Right ventricle myocardium inferior (tissue), 1 donor: ENCODE measurements around the gene ARL2BP. TPM values are rescaled to one million over a fixed set of nuclear protein-coding genes. Genes with fewer than 3 reads are reported as not detected.
A peak's percentile ranks its signal among the peaks of the same experiment; 100 is the strongest.

ENCODE experiments used
- ATAC-seq: fragments of 200-7000 bp; cut with Tn5 transposase; one replicate; pipeline ENCODE4 v1.9.1; 2020; ENCODE audit warnings: mild to moderate bottlenecking, moderate library complexity
- DNase-seq: peaks from one replicate; pipeline ENCODE4 v3.0.0; 2021; ENCODE audit errors: missing footprints
- intact Hi-C: fragments of 100-400 bp; cut with DNase I; formaldehyde crosslinking; loops from one replicate; pipeline ENCODE4 v1.11.0; 2022
- total RNA-seq: library from RNA; stranded (reverse); fragmentation: NEBNext Ultra II Directional; extraction: Animal tissue kit (Norgen Biotek cat#: 25700); gene quantifications from one replicate; pipeline ENCODE4 v1.2.1, GENCODE V29; 2021
- donor health status: DM: no; HTN: yes; CAD: no; lungs with severe emphysema.

Gene ARL2BP
- total RNA-seq, 1 donor from 2014 or later = 64.1 TPM

DNA sequence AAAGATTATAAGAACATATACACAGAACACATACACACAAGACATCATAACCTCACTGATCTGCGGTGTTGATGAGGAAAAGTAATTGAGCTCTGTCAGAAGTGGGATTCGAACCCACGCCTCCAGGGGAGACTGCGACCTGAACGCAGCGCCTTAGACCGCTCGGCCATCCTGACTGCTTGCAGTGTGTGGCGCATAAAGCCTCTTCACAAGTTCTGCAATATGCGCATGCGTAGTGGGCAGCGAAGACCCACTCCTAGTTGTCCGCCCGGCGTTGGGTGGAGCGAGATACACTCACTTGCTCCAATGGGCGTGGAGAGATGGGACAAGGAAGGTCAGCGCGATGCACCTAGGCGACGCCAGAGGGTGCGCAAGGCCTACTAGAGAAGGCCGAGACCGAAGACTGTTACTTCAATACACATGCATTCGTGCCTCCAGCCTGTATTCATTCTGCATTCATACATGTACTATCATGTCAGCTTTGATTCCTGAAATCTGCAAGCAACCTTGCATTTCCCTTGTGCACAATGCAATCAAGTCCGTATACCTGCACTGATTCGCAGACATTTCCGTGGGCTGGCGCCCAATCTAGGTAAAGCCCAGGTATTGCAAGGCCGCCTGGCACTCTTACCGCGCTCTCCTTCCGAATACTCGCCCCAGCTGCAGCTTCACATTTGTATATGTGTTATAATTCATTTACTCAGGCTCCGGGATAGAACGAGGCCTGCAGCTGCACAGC, 55.5 kb downstream of the ARL2BP start:
- peak; percentile 97 for ATAC-seq
- peak; percentile 99 for DNase-seq
- intact Hi-C loops = loop anchor here (1.0 to 5.0 kb wide), 3 partner anchors 117 to 237 kb away; partner anchors contain the start of gene CCDC102A

GRCh38 chr16:57301126-57301817, 56.2 kb downstream of the ARL2BP start:
- DNase-seq (no peak), ATAC-seq (no peak)
- intact Hi-C loops = loop anchor here (2.0 to 5.0 kb wide), 2 partner anchors 218 to 236 kb away; partner anchors contain the start of gene CCDC102A

Other genes with a start within 250 kb of the ARL2BP start
- gene CPNE2, start 152.7 kb upstream of the ARL2BP start, total RNA-seq = 14.6 TPM
- 54.2 TPM for gene PSME3IP1, start 59.2 kb upstream of the ARL2BP start, total RNA-seq
- 13.8 TPM for gene RSPRY1, start 58.9 kb upstream of the ARL2BP start, total RNA-seq
- 3.4 TPM for gene PLLP, start 39.4 kb downstream of the ARL2BP start, total RNA-seq
- not detected for gene CCL22, start 113.5 kb downstream of the ARL2BP start, total RNA-seq
- 15.2 TPM for gene CX3CL1, start 127.2 kb downstream of the ARL2BP start, total RNA-seq
- gene CCL17, start 159.5 kb downstream of the ARL2BP start, total RNA-seq = not detected
- gene CIAPIN1, start 202.1 kb downstream of the ARL2BP start, total RNA-seq = 43.7 TPM
- 215 TPM for gene COQ9, start 202.2 kb downstream of the ARL2BP start, total RNA-seq
- gene POLR2C, start 217.4 kb downstream of the ARL2BP start, total RNA-seq = 37.1 TPM
- gene DOK4, start 241.2 kb downstream of the ARL2BP start, total RNA-seq = 8.4 TPM